GM18873 (cell line): Measurements from ENCODE around the gene GNAL.
"Not testable (repeated sequence)": the region's sequence is repeated elsewhere in the genome, so short reads cannot be mapped to it uniquely, and the experiment has no call there.

Experiments
- ATAC-seq: cut with Tn5 transposase; IDR thresholded peaks from one replicate; pipeline ENCODE4 v1.9.1; 2021; ENCODE audit warnings: mild to moderate bottlenecking, moderate library complexity, moderate number of reproducible peaks; ENCODE audit not compliant: unreplicated experiment, low FRiP score

GNAL gene

DNA sequence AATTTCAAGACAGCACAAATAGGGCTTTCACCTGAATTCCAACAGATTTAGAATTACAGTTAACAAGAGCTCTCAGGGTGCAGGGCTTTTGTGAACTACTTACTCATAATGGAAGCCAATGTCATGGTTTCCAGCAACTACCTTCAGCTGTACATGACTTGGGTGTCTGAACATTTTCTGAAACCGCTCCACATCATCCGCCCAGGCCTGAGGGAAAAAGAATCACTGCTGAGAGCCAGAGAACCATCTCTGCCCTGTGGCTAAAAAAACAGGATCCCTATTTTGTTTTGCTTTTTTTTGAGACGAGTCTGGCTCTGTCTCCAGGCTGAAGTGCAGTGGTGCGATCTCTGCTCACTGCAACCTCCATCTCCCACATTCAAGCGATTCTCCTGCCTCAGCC, 200.2 kb downstream of the GNAL start:
- ATAC-seq = no peak

DNA sequence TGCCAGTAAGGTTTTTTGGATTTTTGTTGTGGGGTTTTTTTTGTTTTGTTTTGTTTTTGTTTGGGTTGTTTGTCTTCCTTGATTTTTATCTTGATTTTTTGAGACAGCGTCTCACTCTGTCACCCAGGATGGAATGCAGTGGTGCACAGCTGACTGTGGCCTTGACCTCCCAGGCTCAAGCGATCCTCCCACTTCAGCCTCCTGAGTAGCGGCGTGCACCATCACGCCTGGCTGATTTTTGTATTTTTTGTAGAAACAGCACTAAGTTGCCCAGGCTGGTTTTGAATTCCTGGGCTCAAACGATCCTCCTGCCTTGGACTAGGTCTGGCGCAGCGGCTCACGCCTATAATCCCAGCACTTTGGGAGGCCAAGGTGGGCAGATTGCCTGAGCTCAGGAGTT, 202.7 kb downstream of the GNAL start:
- no peak for ATAC-seq

DNA sequence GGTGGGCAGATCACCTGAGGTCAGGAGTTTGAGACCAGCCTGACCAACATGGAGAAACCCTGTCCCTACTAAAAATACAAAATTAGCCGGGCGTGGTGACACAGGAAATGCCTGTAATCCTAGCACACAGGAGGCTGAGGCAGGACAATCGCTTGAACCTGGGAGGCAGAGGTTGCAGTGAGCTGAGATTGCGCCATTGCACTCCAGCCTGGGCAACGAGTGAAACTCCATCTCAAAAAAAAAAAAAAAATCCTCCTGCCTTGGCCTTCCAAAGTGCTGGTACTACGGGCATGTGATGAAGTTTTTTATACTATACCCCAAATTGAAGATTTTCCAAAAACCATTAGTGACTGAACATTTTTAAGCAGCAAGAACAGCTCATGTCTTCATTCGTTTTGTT, 203.4 kb downstream of the GNAL start:
- ATAC-seq = not testable (repeated sequence)

DNA sequence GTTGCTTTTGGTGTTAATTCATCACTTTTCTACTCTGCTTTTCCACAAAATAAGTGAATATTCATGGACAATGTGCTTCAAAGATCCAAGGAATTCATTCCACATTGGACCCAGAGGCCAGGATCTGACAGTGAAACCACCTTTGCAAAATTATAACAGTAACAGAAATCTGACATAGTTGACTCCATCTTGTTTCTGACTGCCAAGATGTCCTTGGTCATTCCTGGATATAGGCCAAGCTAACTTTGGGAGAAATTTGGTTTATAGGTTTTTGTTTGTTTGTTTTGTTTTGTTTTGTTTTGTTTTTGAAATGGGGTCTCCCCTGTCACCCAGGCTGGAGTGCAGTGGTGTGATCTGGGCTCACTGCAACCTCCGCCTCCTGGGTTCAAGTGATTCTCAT, 208.7 kb downstream of the GNAL start:
- no peak for ATAC-seq

DNA sequence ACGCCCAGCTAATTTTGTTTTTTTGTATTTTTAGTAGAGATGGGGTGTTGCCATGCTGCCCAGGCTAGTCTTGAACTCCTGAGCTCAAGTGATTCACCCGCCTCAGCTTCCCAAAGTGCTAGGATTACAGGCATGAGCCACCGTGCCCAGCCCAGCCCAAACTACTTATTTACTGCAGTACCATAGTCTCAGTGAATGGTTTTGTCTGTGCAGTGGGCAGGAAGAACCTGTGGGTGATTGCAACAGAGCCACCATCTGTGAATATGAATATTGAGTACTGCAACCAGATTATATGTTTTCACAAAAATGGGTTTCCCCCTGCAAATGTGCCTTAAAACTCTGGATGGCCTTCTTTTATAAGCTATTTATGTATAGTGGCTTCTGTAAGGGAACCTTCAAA, 210.0 kb downstream of the GNAL start:
- ATAC-seq = no peak

DNA sequence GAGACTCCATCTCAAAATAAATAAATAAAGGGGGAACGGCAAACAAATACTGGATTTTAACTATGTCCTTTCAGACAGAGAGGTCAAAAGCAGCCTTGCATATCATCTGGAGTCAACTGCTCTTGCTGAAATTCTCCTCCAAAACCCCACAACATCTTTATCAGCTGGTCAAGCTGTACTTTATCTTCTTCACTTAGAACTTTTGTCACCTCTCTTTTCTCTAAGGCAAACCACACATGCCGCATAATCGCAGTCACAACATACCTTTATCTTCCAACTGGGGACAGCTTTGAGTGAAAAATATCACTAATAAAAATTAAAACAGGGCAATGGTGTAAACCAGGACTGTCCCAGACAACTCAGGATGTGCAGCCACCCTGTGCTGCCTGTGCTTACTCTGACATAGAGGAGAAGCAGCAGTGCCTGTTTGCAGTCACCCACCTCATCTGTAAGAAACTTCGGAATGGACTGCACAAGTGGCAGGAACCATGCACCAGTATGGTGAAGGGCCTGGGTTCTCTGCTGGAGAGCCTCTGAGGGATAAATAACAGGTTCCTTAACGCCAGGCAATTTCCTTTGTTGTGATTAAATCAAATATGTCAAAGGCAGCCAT, 212.9 kb downstream of the GNAL start:
- no peak for ATAC-seq

DNA sequence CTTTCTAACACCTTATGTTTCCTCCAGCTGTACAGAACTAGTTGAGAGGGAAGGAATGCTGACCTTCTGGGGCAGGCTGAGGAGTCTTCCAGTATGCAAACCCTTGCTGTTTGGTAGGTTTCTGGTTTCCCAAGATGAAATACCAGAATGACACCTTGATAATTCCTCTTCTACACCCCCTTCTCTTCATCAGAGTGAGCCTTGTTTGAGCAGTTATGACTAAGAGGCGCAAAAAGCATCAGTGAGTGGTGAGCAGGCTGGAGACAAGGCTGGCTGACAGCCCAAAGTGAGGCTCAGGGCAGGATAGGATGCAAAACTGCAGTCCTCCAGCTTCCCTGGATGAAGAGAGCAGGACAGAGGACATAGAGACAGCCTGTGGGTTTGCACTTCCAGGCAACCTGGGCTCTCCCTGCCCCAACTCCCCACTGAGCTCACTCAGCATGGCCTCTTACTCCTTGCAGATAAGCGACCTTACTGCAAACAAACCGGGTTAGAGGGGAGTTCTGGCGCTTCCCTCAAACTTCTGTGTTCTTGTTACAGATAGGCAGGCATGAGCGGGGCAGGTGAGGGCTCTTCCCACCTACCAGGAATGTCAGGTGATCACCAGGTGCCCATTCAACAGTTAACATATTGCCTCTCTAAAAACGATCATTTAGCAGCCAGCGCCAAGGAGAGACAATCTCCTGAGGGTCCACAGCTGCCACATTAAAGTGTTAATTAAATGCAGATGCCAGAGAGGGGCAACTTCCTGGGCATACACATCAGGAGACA, 213.6 kb downstream of the GNAL start:
- ATAC-seq = no peak

DNA sequence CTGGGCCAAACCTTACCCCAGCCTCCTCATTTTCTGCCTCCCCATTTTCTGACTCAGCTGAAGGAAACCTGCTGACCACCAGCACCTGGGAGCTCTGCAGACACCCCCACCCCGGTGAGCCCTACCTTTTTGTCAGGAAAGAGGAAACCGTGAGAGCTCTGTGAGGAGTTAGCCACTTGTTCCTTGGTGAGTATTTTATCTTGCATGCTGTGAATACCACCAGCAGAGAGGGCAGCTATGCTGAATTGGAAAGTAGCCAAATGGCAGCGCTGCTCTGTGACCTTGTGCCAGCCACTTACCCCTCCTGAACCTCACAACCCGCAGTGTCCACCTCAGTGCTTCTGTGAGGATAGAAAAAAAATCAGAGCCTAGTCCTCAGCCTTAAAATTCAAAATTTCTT, 216.5 kb downstream of the GNAL start:
- no peak for ATAC-seq

DNA sequence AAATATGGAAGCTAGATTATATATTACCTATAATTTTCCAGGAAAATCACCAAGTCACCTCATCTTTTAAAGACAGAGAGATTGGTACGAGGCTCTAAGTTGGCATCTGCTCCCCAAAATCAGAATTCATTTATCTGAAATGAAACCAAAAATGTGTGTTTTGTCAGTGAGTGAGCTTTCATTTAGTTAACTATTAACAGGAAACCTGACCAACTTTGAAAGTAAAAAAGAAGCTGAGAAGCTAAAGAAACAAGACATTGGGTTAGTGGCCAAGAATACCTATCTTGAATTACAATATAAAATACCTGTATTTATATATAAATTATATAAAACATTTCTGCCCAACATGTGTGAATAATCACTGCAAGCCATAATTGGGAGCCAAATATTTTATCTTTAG, 217.1 kb downstream of the GNAL start:
- ATAC-seq = no peak

DNA sequence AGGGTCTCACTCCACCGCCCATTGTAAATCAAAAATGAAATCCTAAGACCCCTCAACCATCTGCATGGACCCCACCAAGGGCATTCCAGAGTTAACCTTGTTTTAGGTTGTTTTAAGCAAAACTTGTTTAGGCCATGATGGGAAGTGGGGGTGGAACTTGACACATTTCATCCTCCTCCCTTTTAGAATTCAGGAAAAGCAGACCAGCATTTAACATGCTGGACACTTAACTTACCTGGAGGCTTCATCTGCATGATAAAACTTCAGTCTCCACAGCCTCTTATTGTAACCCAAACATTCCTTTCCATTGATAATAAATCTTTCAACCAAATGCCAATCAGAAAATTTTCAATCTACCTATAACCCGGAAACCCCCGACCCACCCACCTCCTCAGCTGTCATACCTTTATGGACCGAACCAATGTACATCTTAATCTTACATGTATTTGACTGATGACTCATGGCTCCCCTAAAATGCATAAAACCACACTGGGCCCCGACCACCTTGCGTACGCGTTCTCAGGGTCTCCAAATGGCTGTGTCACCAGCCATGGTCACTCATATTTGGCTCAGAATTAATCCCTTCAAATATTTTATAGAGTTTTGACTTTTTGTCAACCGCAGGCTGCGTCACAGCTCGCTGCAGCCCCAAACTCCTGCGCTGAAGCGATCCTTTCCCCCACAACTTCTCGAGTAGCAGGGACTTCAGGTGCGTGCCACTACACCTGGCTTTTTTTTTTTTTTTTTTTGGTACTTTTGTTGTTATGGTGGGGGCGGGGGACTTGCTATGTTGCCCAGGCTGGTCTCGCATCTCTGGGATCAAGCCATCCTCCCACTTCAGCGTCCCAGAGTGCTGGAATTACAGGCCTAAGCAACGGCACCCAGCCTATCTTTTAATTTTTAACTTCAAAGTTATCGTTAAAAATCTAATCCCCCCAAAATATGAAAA, 218.1 kb downstream of the GNAL start:
- ATAC-seq = no peak

DNA sequence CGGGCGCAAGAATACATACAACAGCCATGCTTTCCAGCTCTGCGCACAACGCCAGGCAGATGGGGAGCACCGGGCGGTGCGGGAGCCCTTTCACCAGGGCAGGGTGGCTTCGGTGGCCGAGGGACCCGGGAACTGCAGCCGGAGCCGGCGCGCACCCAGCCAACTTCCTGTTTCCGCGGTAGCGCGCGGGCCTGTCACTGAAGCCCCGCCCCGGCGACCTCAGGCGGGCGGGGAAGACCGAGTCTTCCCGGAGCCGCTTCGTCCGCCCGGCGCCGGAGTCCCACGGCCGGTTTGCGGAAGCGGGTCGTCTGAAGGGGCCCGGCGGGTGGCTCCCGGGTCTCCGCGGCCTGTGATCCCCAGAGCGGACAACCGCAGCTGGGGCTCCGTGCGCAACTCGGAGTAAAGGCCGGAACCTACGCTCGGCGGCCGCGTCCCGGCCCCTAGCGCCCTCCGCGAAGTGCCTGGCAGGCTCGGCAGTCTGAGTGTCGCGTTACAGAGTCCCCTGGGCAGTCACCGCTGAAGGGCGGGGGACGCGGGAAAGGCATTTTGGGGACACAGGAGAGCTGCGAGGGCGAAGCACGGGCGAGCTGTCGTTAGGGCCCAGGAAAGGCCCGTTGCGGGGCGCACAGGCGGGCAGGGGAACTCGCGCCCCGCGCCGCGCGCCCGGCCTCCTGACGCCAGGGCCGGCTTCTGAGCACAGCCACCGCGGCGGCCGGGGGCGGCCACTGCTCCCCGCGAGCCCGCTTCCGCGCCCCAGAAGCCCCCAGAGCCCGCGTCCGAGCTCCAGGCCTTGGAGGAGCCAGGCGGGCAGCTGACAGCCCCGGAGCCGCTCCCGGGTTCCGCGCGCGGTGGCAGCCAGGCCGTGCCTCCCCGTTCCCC, 219.4 kb downstream of the GNAL start, which contains the start of gene MPPE1:
TSS of gene MPPE1 (minus strand) at position 136 of the 879 bp plus-strand sequence. CDS start 11,053 bp downstream, outside the sequence.
- peak; percentile 68 for ATAC-seq

DNA sequence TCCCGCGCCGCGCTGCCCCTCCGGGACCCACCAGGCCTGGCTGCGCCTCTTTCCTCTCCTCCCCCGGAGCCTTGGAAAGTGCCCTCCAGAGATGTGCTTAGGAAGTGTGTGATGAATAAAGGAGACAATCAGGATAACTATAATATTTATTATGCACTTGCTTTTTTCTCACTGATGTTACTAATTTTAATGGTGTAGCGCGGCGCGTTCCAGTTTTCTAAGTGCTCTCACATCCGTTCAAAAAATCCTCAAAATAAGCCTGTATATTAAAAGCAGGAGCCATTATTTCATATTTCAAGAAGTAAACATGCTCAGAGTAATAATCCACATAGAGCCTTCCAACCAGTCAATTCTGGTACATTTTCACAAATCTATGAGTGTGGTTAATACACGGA, 220.0 kb downstream of the GNAL start:
- peak; percentile 3 for ATAC-seq

DNA sequence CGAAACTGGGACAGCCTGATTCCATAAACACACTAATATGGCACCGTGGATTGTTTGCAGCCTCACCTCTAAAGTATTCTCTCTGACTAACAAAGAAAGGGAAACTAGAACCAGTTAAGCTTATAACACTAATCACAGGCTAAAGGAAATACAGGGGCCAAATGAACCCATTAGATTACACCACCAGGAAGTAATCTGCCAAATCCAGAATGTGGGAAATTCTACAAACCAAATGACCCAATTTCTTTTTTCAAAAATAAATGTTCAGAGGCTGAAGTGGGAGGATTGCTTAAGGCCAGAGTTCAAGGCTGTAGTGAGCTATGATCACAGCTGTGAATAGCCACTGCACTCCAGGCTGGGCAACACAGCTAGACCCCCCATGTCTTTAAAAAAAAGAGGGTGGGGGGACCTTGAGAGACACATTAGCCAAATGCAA, 220.5 kb downstream of the GNAL start:
- ATAC-seq = no peak

DNA sequence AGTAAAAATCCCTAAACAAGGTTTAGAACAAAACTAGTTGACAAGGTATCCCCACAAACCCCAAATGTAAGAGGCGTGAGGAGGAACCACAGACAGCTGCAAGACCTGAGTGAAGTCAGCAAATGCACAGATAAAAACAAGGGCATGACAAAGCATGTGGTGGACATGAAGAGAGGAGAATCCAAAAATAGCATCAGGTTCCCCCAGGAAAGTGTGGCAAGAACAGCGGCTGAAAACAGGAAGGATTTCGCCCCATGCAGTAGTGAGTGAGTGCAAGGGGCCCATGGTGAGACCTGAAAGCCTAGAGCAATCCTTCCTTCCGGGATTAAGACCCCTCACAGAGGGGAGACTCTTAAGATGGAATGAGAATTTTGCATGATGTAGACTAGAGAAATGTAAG, 227.8 kb downstream of the GNAL start:
- not testable (repeated sequence) for ATAC-seq

DNA sequence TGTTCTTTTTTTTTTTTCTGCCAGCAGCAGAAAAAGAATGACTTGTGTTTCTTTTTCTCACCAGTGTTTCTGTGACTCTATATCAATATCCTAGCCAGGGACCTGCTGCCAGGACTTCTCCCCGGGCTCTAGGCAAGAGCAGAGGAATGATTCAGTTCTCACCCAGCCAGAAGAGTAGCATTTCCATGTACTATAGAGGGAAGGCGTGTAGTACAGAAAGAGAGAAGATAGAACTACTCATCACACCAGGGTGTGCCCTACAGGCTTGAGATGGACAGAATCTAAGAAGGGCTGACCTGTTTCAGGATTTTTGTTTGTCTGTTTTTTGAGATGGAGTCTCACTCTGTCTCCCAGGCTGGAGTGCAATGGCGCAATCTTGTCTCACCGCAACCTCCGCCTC, 230.5 kb downstream of the GNAL start:
- ATAC-seq = not testable (repeated sequence)

DNA sequence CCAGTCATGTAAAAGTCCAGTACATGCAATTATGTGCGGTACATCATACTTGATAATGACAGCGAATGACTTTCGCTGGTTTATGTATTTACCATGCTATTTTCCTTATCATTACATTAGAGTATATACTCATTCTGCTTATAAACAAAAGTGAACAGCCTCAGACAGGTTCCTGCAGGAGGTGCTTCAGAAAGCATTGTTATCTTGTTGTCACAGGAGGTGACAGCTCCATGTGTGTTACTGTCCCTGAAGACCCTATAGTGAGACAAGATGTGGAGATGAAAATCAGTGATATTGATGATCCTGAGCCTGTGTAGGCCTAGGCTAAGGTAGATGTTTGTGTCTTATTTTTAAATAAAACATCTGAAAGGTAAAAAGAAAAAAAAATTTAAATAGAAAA, 234.4 kb downstream of the GNAL start:
- no peak for ATAC-seq

DNA sequence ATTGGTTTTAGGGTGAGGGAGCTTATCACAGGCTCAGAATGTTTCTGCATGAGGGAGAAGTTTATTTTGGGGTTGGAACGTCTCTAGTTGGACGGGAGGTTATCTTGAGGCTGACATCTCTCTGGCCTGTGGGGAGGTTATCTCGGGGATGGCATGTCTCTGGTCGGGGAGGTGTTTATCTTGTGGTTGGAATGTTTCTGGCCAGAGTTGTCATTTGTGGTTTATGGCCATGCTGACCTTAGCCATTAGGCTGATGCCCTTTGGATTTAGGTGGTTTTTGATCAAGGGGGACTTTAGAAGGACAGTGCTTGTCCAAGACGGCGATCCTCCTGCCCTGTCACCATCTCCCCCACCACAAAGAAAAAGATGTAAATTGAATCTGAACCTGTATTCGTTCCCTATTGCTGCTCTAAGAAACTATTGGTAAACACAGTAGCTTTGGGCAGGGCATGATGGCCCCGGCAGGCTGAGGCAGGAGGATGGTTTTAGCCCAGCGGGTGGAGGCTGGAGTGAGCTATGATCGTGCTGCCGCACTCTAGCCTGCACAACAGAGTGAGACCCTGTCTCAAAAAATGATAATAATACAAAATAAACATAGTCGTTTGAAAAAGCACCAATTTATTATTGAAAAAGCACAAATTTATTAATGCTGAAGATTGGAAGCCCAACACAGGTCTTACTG, 236.9 kb downstream of the GNAL start:
- ATAC-seq = no peak

DNA sequence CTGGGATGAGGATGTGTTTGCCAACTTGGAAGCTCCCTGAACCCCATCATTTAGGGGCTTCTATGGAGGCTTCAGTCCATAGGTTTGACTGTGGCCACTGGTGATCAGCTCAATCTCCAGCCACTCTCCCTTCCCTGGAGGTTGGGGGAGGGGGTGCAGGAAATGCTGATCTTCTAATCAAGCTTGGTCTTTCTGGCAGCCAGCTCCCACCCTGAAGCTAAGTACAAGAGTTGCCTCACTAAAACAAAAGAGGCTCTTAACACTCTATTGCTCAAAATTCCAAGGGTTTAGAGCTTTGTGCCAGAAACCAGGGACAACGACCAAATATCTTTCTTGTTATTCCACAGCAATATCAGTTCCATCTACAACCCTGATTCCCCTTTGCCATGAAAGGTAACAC, 238.4 kb downstream of the GNAL start:
- ATAC-seq = no peak

DNA sequence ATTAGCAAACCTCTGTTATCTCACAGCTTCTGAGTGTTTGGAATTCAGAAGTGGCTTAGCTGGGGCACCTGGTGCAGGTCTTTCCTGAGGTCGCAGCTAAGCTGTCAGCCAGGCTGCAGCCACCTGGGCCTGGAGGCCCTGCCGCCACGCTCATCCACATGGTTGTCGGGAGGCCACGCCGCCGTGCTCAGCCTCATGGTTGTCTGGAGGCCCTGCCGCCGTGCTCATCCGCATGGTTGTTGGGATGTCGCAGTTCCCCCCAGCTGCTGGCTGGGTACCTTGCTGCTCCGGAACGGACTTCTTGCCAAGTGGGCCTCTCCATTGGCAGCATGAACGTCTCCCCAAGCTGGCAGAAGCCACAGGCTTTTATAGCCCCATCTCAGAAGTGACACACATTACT, 243.3 kb downstream of the GNAL start:
- no peak for ATAC-seq
